Fibroblast of skin of left biceps (primary cell): Measurements from ENCODE around the gene SMCHD1.
A peak's percentile ranks its signal among the peaks of the same experiment; 100 is the strongest.
"Not testable (repeated sequence)": the region's sequence is repeated elsewhere in the genome, so short reads cannot be mapped to it uniquely, and the experiment has no call there.

Experiments
- DNase-seq, 2 experiments: peaks; one replicate each; pipeline ENCODE4 v3.0.0-alpha.2; 2013; ENCODE audit warnings: low read depth in 2 of 2

The SMCHD1 gene

GRCh38 chr18:2814928-2815327, 159.4 kb downstream of the SMCHD1 start:
- no peak for DNase-seq

GRCh38 chr18:2818281-2818680, 162.8 kb downstream of the SMCHD1 start:
- DNase-seq, result no peak

- DNase-seq, result no peak
Measured at GRCh38 chr18:2821695-2822094, 166.2 kb downstream of the SMCHD1 start.

GRCh38 chr18:2822213-2822921, 166.8 kb downstream of the SMCHD1 start:
- DNase-seq, result no peak

DNA sequence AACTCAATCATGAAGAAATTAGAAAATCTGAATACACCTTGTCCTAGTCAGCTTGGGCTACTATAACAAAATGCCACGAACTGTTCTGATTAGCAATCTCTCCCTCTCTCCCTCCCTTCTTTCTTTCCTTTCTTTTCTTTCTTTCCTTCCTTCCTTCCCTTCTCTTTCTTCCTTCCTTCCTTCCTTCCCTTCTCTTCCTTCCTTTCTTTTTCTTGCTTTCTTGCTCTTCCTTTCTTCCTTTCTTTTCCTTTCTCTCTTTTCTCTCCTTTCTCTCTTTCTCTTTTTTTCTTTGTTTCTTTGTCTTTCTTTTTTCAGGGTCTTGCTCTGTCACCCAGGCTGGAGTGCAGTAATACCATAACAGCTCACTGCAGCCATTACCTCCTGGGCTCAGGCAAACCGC, 167.7 kb downstream of the SMCHD1 start:
- no peak for DNase-seq

DNA sequence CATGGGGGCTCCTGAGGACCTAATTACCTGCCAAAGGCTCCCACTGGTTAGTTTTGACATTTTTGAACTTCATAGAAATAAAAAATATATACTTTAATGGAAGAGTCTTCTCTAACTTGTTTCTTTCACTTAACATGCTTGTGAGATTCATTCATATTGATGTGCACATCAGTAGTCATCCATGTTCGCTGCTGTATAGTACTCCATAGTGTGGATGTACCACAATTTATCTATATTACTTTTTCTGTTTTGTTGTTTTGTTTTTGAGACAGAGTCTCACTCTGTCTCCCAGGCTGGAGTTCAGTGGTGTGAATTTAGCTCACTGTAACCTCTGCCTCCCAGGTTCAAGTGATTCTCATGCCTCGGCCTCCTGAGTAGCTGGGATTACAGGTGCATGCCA, 168.4 kb downstream of the SMCHD1 start:
- no peak for DNase-seq

DNA sequence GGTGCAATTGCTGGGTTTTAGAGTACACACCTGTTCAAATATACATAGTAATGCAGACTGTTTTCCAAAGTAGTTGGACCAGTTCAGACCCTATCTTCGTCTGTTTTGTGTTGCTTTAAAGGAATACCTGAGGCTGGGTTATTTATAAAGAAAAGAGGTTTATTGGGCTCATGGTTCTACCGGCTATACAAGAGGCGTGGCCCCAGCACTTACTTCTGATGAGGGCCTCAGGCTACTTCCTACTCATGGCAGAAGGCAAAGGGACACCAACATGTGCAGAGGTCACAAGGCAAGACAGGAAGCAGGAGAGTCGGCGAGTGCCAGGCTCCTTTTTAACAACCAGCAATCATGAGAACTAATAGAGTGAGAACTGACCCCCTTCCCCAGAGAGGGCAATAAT, 169.3 kb downstream of the SMCHD1 start:
- DNase-seq, result no peak

- DNase-seq, result no peak
Measured at GRCh38 chr18:2825613-2826175, 170.2 kb downstream of the SMCHD1 start.

- DNase-seq, result no peak
Measured at GRCh38 chr18:2826581-2826980, 171.1 kb downstream of the SMCHD1 start.

DNA sequence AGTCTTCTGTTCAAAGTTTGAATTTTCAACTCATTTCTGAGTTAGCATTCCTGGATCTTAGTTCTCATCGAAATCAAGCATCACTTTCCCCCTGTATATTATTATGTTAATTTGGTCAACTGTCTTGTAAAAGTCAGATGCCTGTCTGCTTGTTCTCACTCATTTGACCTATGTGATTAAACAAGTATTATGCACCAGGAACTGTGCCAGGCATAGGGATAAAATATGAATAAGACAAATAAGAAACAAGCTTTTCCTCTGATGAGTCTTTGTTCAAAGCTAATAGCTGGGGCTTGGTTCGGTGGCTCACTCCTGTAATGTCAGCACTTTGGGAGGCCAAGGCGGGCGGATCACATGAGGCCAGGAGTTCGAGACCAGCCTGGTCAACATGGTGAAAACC, 171.5 kb downstream of the SMCHD1 start:
- DNase-seq, result no peak

GRCh38 chr18:2836118-2836517, 180.6 kb downstream of the SMCHD1 start:
- DNase-seq, result not testable (repeated sequence)

GRCh38 chr18:2837290-2837689, 181.8 kb downstream of the SMCHD1 start:
- not testable (repeated sequence) for DNase-seq

DNA sequence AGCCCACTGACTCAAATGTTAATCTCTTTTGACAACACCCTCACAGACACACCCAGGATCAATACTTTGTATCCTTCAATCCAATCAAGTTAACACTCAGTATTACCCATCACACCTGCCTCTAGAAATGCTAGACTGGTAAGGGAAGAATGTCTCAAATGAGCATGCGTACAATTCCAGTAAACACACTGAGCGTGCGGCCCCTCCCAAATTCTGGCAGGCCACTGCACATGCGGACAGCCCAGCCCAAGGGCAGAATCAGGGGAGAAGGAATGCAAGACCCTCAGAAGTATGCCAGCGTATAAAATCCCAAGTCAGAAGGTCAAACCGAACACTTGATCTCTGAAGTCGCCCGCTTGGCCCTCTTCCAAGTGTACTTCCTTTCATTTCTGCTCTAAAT, 183.7 kb downstream of the SMCHD1 start:
- DNase-seq, result no peak

DNA sequence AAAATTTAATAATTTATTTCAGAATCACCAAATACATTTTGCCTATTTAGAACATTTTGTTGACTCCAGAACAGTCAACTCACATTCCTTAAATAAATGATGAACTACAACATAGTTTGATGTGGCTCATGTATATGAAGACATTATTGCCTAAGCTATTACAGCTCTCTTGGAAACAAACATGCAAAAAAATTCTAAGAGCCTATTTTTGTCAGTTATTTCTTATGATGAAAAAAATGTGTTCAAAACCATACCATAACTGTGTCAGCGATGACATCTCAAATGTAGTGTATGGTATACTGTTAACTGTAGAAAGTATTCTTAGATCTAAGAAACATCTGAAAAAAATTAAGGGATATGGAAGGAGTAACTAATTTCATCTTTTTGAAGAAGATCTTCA, 185.0 kb downstream of the SMCHD1 start:
- DNase-seq, result peak in 1 of 2 experiments; percentile 46

- no peak for DNase-seq
Measured at GRCh38 chr18:2843146-2843545, 187.6 kb downstream of the SMCHD1 start.

- DNase-seq, result no peak
Measured at GRCh38 chr18:2845172-2845571, 189.6 kb downstream of the SMCHD1 start.

GRCh38 chr18:2846636-2847316, 191.2 kb downstream of the SMCHD1 start, which contains the start of gene EMILIN2:
EMILIN2 (plus strand) TSS chr18:2847006; CDS start chr18:2847189, 183 bp downstream.
- peak in 1 of 2 experiments; percentile 43 for DNase-seq

DNA sequence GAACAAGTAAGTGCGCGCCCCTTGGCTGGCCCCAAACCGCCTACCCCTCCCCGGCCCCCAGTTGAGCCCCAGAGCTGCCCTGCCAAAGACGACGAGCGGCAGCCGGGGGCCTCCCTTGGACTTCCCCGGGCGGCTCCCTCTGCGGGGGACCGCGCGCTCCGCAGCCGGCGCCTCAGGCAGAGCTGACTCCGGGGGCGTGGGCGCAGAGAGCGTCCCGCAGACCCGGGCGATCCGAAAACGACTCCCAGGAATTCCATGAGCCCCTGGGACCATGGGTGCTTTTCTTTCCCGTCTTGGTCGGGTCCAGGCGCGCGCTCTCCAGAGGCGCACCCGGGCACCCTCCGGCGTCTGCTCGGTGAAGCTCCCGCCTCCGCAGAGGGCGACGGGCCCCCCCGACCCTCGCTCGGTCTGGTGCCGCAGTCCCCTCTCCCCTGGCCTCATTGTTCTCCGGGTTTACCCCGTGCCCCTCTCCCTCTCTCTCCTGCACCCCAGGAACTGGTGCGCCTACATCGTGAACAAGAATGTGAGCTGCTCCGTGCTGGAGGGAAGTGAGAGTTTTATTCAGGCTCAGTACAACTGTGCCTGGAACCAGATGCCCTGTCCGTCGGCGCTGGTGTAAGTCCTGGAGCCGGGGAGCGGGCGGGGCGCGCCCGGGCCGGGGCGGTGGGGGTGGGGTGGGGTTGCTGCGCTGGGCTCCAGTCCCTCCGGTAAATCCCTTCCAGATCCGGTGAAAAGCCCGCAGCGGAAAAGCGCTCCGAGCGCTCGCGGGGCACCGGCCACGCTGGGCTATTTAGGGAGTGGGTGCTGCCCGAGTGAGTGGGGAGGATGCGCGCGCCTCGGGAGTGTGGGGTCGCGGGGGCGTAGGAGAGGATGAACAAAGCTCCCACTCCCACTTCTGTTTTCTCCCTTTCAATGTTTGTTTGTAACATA, 192.1 kb downstream of the SMCHD1 start:
- DNase-seq, result no peak

DNA sequence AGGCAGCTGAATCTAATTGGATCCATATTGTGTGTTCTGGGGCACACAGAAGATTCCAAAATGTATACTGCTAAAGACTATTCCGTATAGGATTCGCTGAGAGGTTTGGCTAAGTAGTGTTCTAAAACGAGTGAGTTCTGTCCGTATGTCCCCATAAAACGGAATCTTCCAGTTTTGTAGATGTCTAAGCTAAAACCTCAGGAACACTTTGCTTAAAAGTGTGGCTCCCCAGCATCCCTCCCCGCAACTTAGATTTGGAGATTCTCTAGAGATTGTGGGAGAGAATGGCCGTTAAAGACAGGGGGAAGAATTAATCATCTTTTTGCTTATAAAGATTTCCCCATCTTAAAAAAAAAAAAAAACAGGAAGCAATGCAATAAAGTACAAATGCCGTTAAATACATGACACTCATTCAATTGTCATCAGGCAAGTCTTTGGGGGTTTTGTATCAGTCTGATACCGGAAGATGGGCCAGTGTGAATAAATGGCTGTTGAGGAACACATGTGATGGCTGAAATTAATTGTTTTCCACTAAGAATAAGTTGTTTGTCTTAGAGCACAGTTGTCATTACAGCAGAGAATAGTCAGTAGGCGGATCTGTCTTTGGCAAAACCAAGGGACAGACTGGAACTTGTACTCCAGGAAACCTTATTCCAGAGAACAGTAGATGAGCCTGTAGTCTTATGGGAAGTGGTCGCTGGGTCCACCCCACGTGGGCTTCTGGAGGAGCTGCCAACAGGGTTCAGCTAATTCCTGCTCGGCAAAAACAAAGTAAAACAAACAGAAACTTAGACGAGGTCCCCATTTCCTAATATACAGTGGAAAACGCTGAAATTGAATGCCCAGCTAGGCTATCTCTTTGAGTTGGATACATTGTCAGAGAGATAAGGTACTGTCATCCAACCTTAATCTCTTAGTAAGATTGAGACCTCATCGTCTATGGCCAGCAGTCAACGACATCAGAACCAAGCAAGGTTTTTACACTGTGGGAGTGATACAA, 193.0 kb downstream of the SMCHD1 start:
- DNase-seq, result no peak

GRCh38 chr18:2850816-2851215, 195.3 kb downstream of the SMCHD1 start:
- DNase-seq, result no peak

- DNase-seq, result no peak
Measured at GRCh38 chr18:2851771-2852170, 196.2 kb downstream of the SMCHD1 start.
